Erythroblast (primary cell): Measurements from ENCODE around the gene CHST12.

Source experiments
- GATA1 ChIP-seq: IDR thresholded peaks from 2 replicates; pipeline ENCODE4 v1.6.1; 2011; ENCODE audit warnings: low read depth, mild to moderate bottlenecking, control low read depth, low read length, moderate library complexity
- POLR2A ChIP-seq: IDR thresholded peaks from 2 replicates; pipeline ENCODE4 v1.6.1; 2011; ENCODE audit warnings: mild to moderate bottlenecking, low read length

GRCh38 chr7:2433713-2434550 is 30.5 kb downstream of the CHST12 start:
- TF ChIP-seq POLR2A (no peak), GATA1 (no peak)
